Measurements from ENCODE around the gene DNAJB13. TPM values are rescaled to one million over a fixed set of nuclear protein-coding genes. Genes with fewer than 3 reads are reported as not detected.

DNAJB13 gene
- total RNA-seq, 5 donors from 2014 or later (not counting 1 experiment from before 2014, with no cell fraction given), result 0.19 to 0.96 (median 0.30) TPM; not detected in 2

DNA sequence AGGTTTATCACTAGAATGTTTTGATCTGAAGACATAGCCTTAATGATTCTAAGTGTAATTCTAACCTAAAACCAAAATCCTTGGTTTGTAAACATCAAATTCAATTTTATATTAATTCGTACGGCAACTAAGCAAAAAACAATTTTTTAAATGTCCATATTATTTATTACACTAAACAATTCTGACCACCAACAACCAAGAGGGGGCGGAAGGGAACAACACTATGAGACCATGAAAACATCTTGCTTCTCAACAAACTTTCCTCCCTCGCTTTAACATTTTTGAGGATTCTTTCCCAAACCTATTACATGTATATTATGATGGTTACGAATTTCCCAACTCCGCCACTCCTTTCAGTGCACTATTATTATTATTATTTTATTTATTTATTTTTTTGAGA lies 38.3 kb downstream of the DNAJB13 start:
- Histone ChIP-seq H3K9me3 (no peaks in the 10 kb centered on the region), H3K27ac (ENCODE audit: low read length) (no peak overlapping the region), H3K4me3 (ENCODE audit: control insufficient read depth in 1 of 2, extremely low read depth in 1 of 2, low read length in 1 of 2) (no peak overlapping the region), H3K27me3 (replicated peaks in 1 of 2; ENCODE audit: control insufficient read depth in 2 of 2, extremely low read depth in 1 of 2, insufficient read depth in 2 of 2, low read length in 1 of 2) (no peaks in the 10 kb centered on the region), H3K36me3 (ENCODE audit: control insufficient read depth in 2 of 2, extremely low read depth in 1 of 2, insufficient read depth in 1 of 2, low read length in 1 of 2) (no peaks in the 10 kb centered on the region), H3K4me1 (ENCODE audit: control insufficient read depth in 1 of 2, extremely low read depth in 1 of 2, insufficient read depth in 2 of 2, low read length in 2 of 2) (peaks cover 34 to 35% of the 10 kb centered on the region in 2 experiments)
- ChIA-PET POLR2A (no interaction called here), CTCF (no interaction called here)
- H3K4me3 Mint-ChIP-seq, result no peak overlapping the region
- no peak overlapping the region for H3K27ac Mint-ChIP-seq
- peaks cover 29 to 40% (median 32%) of the 10 kb centered on the region in 3 donors for H3K4me1 Mint-ChIP-seq
- ATAC-seq (replicated peaks in 1 of 4) (no peak), DNase-seq (peak in 1 of 35 experiments; percentile 46)
- H3K9me3 Mint-ChIP-seq, result no peaks in the 10 kb centered on the region
- no CpG with 5 or more reads among the region's 6 CpGs for WGBS (ENCODE audit: insufficient coverage)
- no peaks in the 10 kb centered on the region for H3K27me3 Mint-ChIP-seq
- no peaks in the 10 kb centered on the region for H3K36me3 Mint-ChIP-seq

DNA sequence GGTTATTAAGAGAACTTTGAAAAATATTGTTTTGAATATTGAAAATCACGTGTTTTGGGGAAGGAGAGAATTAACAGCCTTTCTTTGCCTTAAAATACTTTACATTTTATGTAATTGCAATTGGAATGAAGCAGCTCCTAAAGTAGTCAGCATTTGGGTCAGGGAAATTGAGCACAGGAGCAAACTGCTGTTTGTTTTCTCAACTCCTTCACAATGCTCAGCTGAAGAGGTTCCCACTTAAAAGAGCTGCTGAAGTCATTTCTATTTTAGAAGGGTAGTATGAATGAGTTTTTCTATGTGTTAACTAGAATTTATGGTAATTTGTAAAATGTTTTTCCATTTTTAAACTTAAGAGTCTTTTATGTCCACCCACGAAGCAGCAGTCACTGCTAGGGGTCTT lies 39.9 kb downstream of the DNAJB13 start:
- Mint-ChIP-seq H3K27ac (peak overlapping the region; percentile 75 to 79), H3K4me3 (no peak overlapping the region), H3K9me3 (no peaks in the 10 kb centered on the region), H3K27me3 (no peaks in the 10 kb centered on the region), H3K4me1 (peaks cover 40 to 50% (median 44%) of the 10 kb centered on the region in 3 donors), H3K36me3 (no peaks in the 10 kb centered on the region)
- no peaks in the 10 kb centered on the region for H3K36me3 ChIP-seq (ENCODE audit: control insufficient read depth in 2 of 2, extremely low read depth in 1 of 2, insufficient read depth in 1 of 2, low read length in 1 of 2)
- H3K4me1 ChIP-seq (ENCODE audit: control insufficient read depth in 1 of 2, extremely low read depth in 1 of 2, insufficient read depth in 2 of 2, low read length in 2 of 2), result peaks cover 30 to 43% of the 10 kb centered on the region in 2 experiments
- DNase-seq, result no peak
- no peaks in the 10 kb centered on the region for H3K27me3 ChIP-seq (replicated peaks in 1 of 2; ENCODE audit: control insufficient read depth in 2 of 2, extremely low read depth in 1 of 2, insufficient read depth in 2 of 2, low read length in 1 of 2)
- CTCF ChIA-PET, result no interaction called here
- ATAC-seq (replicated peaks in 1 of 4), result no peak
- H3K27ac ChIP-seq (ENCODE audit: low read length), result no peak overlapping the region
- no peaks in the 10 kb centered on the region for H3K9me3 ChIP-seq
- no CpG with 5 or more reads among the region's 2 CpGs for WGBS (ENCODE audit: insufficient coverage)
- POLR2A ChIA-PET, result interaction anchor here in 1 of 2 donors (1.1 kb wide), 1 partner anchor 12 kb away, joined by 3 read pairs; no protein-coding TSS in a partner anchor
- no peak overlapping the region for H3K4me3 ChIP-seq (ENCODE audit: control insufficient read depth in 1 of 2, extremely low read depth in 1 of 2, low read length in 1 of 2)

DNA sequence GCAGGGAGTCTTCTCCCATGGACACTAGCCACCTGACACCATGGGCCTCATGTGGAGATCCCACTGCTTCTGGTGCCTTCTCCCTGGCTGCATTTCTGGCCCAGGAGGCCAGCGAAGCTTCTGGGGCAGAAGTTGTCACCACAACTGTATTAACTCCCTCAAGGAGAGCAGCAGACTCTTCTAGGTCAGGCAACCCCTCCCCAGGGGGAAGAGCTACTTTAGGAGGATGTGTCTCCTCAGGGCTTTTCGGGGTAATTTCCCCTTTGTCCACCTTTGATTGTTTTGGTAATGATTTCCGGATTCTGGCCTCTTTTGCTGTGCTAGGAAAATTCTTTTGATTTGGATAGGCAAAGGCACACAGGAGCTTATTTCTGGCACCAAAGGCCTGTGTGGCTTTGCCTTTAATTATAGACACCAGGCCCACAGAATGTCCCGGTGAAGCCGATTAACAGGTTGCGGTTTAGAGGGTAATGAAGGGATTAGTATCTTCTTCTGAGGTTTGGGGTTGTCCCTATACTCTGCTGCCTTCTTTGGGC lies 40.7 kb downstream of the DNAJB13 start:
- Histone ChIP-seq H3K27me3 (replicated peaks in 1 of 2; ENCODE audit: control insufficient read depth in 2 of 2, extremely low read depth in 1 of 2, insufficient read depth in 2 of 2, low read length in 1 of 2) (no peaks in the 10 kb centered on the region), H3K9me3 (no peaks in the 10 kb centered on the region), H3K36me3 (ENCODE audit: control insufficient read depth in 2 of 2, extremely low read depth in 1 of 2, insufficient read depth in 1 of 2, low read length in 1 of 2) (no peaks in the 10 kb centered on the region), H3K4me3 (ENCODE audit: control insufficient read depth in 1 of 2, extremely low read depth in 1 of 2, low read length in 1 of 2) (no peak overlapping the region), H3K27ac (ENCODE audit: low read length) (peak overlapping the region; percentile 60), H3K4me1 (ENCODE audit: control insufficient read depth in 1 of 2, extremely low read depth in 1 of 2, insufficient read depth in 2 of 2, low read length in 2 of 2) (peaks cover 36 to 47% of the 10 kb centered on the region in 2 experiments)
- Mint-ChIP-seq H3K27me3 (no peaks in the 10 kb centered on the region), H3K4me1 (peaks cover 46 to 55% (median 52%) of the 10 kb centered on the region in 3 donors), H3K27ac (peak overlapping the region; percentile 75 to 84), H3K4me3 (no peak overlapping the region), H3K36me3 (no peaks in the 10 kb centered on the region), H3K9me3 (no peaks in the 10 kb centered on the region)
- POLR2A ChIA-PET, result interaction anchor here (0.6 to 1.1 kb wide), 2 partner anchors 13 to 207 kb away, joined by 3 to 5 read pairs; no protein-coding TSS in a partner anchor
- ATAC-seq (replicated peaks in 1 of 4) (no peak), DNase-seq (no peak)
- no CpG with 5 or more reads among the region's 6 CpGs for WGBS (ENCODE audit: insufficient coverage)
- CTCF ChIA-PET, result interaction anchor here in 1 of 2 donors (0.7 kb wide), 1 partner anchor 14 kb away, joined by 3 read pairs; no protein-coding TSS in a partner anchor

DNA sequence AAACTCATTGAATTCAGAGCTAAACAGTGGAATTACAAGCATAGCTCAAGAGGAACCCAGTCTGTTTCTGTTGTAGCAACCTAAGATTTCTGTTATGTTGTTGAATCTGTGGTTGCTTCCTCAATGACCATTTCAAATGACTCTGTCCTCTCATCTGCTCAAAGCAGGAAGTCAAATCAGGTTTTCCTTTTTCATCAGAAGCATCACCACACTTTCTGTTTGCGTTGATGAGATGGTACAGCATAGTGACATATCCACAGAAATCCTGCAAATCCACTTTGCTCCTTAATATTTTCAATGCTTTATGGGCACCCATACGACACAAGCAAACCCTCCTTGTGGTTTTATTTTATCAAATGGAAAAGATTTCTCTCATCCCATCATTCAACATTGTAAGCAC lies 44.4 kb downstream of the DNAJB13 start:
- DNase-seq, result peak in 5 of 35 experiments; percentile 31 to 87 (median 54)
- H3K4me3 ChIP-seq (ENCODE audit: control insufficient read depth in 1 of 2, extremely low read depth in 1 of 2, low read length in 1 of 2), result peak overlapping the region; percentile 18 to 34
- POLR2A ChIA-PET, result interaction anchor here (0.6 to 5.5 kb wide), 23 partner anchors 9 to 210 kb away, joined by 3 to 199 read pairs (median 5); partner anchors contain the start of genes UCP2 (in 2 of the 2), UCP3 (in 2 of the 2) and C2CD3 (in 1 of the 2)
- H3K36me3 ChIP-seq (ENCODE audit: control insufficient read depth in 2 of 2, extremely low read depth in 1 of 2, insufficient read depth in 1 of 2, low read length in 1 of 2), result no peaks in the 10 kb centered on the region
- Mint-ChIP-seq H3K4me3 (peak overlapping the region; percentile 70 to 78 (median 71)), H3K36me3 (no peaks in the 10 kb centered on the region), H3K27me3 (no peaks in the 10 kb centered on the region), H3K9me3 (no peaks in the 10 kb centered on the region), H3K4me1 (peaks cover 72 to 81% (median 75%) of the 10 kb centered on the region in 3 donors), H3K27ac (peak overlapping the region; percentile 96 to 99)
- CTCF ChIA-PET, result interaction anchor here (0.5 to 2.7 kb wide), 12 partner anchors 10 to 1277 kb away, joined by 3 to 23 read pairs (median 4); partner anchors contain the start of genes C2CD3 (in 1 of the 2), PPME1 (in 1 of the 2) and UCP2 (in 1 of the 2)
- H3K27ac ChIP-seq (ENCODE audit: low read length), result peak overlapping the region; percentile 98
- H3K4me1 ChIP-seq (ENCODE audit: control insufficient read depth in 1 of 2, extremely low read depth in 1 of 2, insufficient read depth in 2 of 2, low read length in 2 of 2), result peaks cover 59 to 62% of the 10 kb centered on the region in 2 experiments
- no peaks in the 10 kb centered on the region for H3K9me3 ChIP-seq
- WGBS (ENCODE audit: insufficient coverage), result no CpG with 5 or more reads among the region's 2 CpGs
- H3K27me3 ChIP-seq (replicated peaks in 1 of 2; ENCODE audit: control insufficient read depth in 2 of 2, extremely low read depth in 1 of 2, insufficient read depth in 2 of 2, low read length in 1 of 2), result no peaks in the 10 kb centered on the region
- ATAC-seq (replicated peaks in 1 of 4), result peak; percentile 73 to 81 (median 75)

DNA sequence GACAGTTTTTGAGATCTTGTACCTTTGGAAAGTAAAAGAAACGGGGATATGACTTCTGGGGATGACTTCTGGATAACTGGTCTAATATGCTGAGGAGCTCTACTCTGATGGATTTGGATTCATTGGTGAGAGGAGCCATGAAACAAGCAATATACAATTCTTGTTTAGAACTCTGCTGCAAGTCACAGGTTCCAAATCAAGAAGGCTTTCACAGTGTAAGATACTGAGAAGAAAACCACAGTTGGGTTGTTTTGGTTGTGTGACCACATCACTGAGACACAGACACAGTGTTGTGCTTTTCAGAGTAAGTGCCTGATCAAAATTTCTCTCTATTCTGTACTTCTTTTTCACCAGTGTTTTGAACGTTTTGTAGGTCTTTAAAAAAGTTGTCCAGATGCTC lies 44.9 kb downstream of the DNAJB13 start:
- H3K36me3 Mint-ChIP-seq, result peaks cover 2% of the 10 kb centered on the region
- POLR2A ChIA-PET, result interaction anchor here (0.6 to 5.5 kb wide), 17 partner anchors 9 to 35 kb away, joined by 3 to 199 read pairs (median 7); partner anchors contain the start of genes UCP2 (in 2 of the 2) and UCP3 (in 2 of the 2)
- no peaks in the 10 kb centered on the region for H3K27me3 ChIP-seq (replicated peaks in 1 of 2; ENCODE audit: control insufficient read depth in 2 of 2, extremely low read depth in 1 of 2, insufficient read depth in 2 of 2, low read length in 1 of 2)
- WGBS (ENCODE audit: insufficient coverage), result no CpG with 5 or more reads among the region's 2 CpGs
- peaks cover 69 to 79% (median 76%) of the 10 kb centered on the region in 3 donors for H3K4me1 Mint-ChIP-seq
- peak overlapping the region; percentile 96 to 99 for H3K27ac Mint-ChIP-seq
- DNase-seq (peak in 23 of 35 experiments; percentile 38 to 84 (median 57)), ATAC-seq (replicated peaks in 1 of 4) (peak; percentile 84 to 92 (median 90))
- H3K4me3 Mint-ChIP-seq, result peak overlapping the region; percentile 70 to 78 (median 71)
- peak overlapping the region; percentile 98 for H3K27ac ChIP-seq (ENCODE audit: low read length)
- CTCF ChIA-PET, result interaction anchor here in 1 of 2 donors (0.5 to 2.7 kb wide), 7 partner anchors 9 to 1276 kb away, joined by 3 to 23 read pairs (median 7); no protein-coding TSS in a partner anchor
- H3K9me3 Mint-ChIP-seq, result no peaks in the 10 kb centered on the region
- H3K9me3 ChIP-seq, result no peaks in the 10 kb centered on the region
- peaks cover 0 to 4% of the 10 kb centered on the region in 2 donors for H3K36me3 ChIP-seq (ENCODE audit: control insufficient read depth in 2 of 2, extremely low read depth in 1 of 2, insufficient read depth in 1 of 2, low read length in 1 of 2)
- no peaks in the 10 kb centered on the region for H3K27me3 Mint-ChIP-seq
- H3K4me1 ChIP-seq (ENCODE audit: control insufficient read depth in 1 of 2, extremely low read depth in 1 of 2, insufficient read depth in 2 of 2, low read length in 2 of 2), result peaks cover 60 to 61% of the 10 kb centered on the region in 2 experiments
- peak overlapping the region; percentile 18 to 34 for H3K4me3 ChIP-seq (ENCODE audit: control insufficient read depth in 1 of 2, extremely low read depth in 1 of 2, low read length in 1 of 2)

DNA sequence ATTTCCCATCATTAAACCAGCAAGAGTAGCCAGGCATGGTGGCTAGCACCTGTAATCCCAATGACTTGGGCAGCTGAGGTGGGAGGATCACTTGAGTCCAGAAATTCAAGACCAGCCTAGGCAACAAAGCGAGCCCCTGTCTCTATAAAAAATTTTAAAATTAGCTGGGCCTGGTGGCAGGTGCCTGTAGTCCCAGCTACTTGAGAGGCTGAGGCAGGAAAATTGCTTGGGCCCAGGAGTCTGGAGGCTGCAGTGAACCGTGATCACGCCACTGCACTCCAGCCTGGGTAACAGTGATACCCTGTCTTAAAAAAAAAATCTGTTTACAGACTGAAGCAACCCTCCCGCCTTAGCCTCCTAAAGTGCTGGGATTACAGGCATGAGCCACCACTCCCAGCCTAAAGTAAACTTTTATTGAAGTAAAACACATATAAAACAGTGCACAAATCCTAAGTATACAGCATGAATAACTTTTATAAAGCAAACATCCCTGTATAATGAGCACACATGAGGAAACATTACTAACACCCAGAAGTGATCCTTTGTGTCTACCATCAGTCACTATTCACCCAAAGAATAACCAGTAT lies 45.4 kb downstream of the DNAJB13 start:
- ChIA-PET POLR2A (interaction anchor here (0.6 to 5.5 kb wide), 10 partner anchors 9 to 25 kb away, joined by 3 to 199 read pairs (median 8); partner anchors contain the start of genes UCP2 (in 2 of the 2) and UCP3 (in 1 of the 2)), CTCF (interaction anchor here in 1 of 2 donors (1.6 to 2.7 kb wide), 4 partner anchors 9 to 16 kb away, joined by 7 to 23 read pairs (median 12); no protein-coding TSS in a partner anchor)
- H3K4me1 ChIP-seq (ENCODE audit: control insufficient read depth in 1 of 2, extremely low read depth in 1 of 2, insufficient read depth in 2 of 2, low read length in 2 of 2), result peaks cover 56 to 61% of the 10 kb centered on the region in 2 experiments
- Mint-ChIP-seq H3K27me3 (no peaks in the 10 kb centered on the region), H3K36me3 (peaks cover 8% of the 10 kb centered on the region), H3K9me3 (no peaks in the 10 kb centered on the region), H3K27ac (peak overlapping the region; percentile 96 to 99), H3K4me1 (peaks cover 64 to 79% (median 77%) of the 10 kb centered on the region in 3 donors), H3K4me3 (peak overlapping the region; percentile 70 to 78 (median 71))
- H3K9me3 ChIP-seq, result no peaks in the 10 kb centered on the region
- H3K27ac ChIP-seq (ENCODE audit: low read length), result peak overlapping the region; percentile 98
- H3K4me3 ChIP-seq (ENCODE audit: control insufficient read depth in 1 of 2, extremely low read depth in 1 of 2, low read length in 1 of 2), result peak overlapping the region in 1 of 2 donors; percentile 34
- no peaks in the 10 kb centered on the region for H3K27me3 ChIP-seq (replicated peaks in 1 of 2; ENCODE audit: control insufficient read depth in 2 of 2, extremely low read depth in 1 of 2, insufficient read depth in 2 of 2, low read length in 1 of 2)
- peaks cover 0 to 6% of the 10 kb centered on the region in 2 donors for H3K36me3 ChIP-seq (ENCODE audit: control insufficient read depth in 2 of 2, extremely low read depth in 1 of 2, insufficient read depth in 1 of 2, low read length in 1 of 2)
- DNase-seq, result peak in 1 of 35 experiments; percentile 48
- 10% methylated on average over 2 of the region's 4 CpGs for WGBS (ENCODE audit: insufficient coverage)
- ATAC-seq (replicated peaks in 1 of 4), result peak in 3 of 4 experiments; percentile 14 to 18 (median 15)
